ENCODE results near the gene EMX2. TPM values are rescaled to one million over a fixed set of nuclear protein-coding genes. Genes with fewer than 3 reads are reported as not detected.

The EMX2 gene
- total RNA-seq, 1 donor from 2014 or later: 22.7 TPM

GRCh38 chr10:117539903-117540639, 2.5 kb upstream of the EMX2 start:
- peak overlapping the region; percentile 95 for H3K4me2 ChIP-seq
- no peak for TF ChIP-seq EZH2 (IDR thresholded peaks at IDR 0.05)

GRCh38 chr10:117540640-117541404, 1.7 kb upstream of the EMX2 start:
- peak overlapping the region; percentile 83 for H3K4me3 ChIP-seq
- H3K27me3 ChIP-seq: peaks cover 98% of the 10 kb centered on the region
- Mint-ChIP-seq H3K36me3 (peaks cover 4% of the 10 kb centered on the region), H3K27ac (no peak overlapping the region), H3K27me3 (ENCODE audit: insufficient read depth, low read depth) (peaks cover 66% of the 10 kb centered on the region), H3K4me3 (peak overlapping the region; percentile 95), H3K4me1 (peaks cover 35% of the 10 kb centered on the region), H3K9me3 (no peaks in the 10 kb centered on the region)
- H3K36me3 ChIP-seq: no peaks in the 10 kb centered on the region
- no peak overlapping the region for H2AFZ ChIP-seq (replicated peaks)
- peaks cover 35% of the 10 kb centered on the region for H3K4me1 ChIP-seq
- no peak overlapping the region for H3K27ac ChIP-seq
- no peaks in the 10 kb centered on the region for H3K9me3 ChIP-seq (ENCODE audit: low read depth)
- H3F3A ChIP-seq (ENCODE audit: low read depth): peaks cover 34% of the 10 kb centered on the region
- H3K79me2 ChIP-seq (ENCODE audit: low read depth): peaks cover 67% of the 10 kb centered on the region
- DNase-seq (ENCODE audit: low spot score): no peak
- H4K20me1 ChIP-seq (ENCODE audit: low read depth): peaks cover 71% of the 10 kb centered on the region
- H3K4me2 ChIP-seq: peak overlapping the region; percentile 95
- TF ChIP-seq EZH2 (IDR thresholded peaks at IDR 0.05) (no peak), CTCF (IDR thresholded peaks at IDR 0.05) (no peak), EZH2phosphoT487 (IDR thresholded peaks at IDR 0.05) (no peak)
- no peak overlapping the region for H3K9ac ChIP-seq

More at GRCh38 chr10:117539903-117540639, 2.5 kb upstream of the EMX2 start:
- Mint-ChIP-seq H3K36me3 (peaks cover 4% of the 10 kb centered on the region), H3K27ac (no peak overlapping the region), H3K4me1 (peaks cover 35% of the 10 kb centered on the region), H3K4me3 (peak overlapping the region; percentile 95), H3K27me3 (ENCODE audit: insufficient read depth, low read depth) (peaks cover 67% of the 10 kb centered on the region), H3K9me3 (no peaks in the 10 kb centered on the region)
- peaks cover 98% of the 10 kb centered on the region for H3K27me3 ChIP-seq
- H3K36me3 ChIP-seq: no peaks in the 10 kb centered on the region
- H3K27ac ChIP-seq: no peak overlapping the region
- peaks cover 36% of the 10 kb centered on the region for H3K4me1 ChIP-seq
- H3K79me2 ChIP-seq (ENCODE audit: low read depth): peaks cover 60% of the 10 kb centered on the region
- H3K9me3 ChIP-seq (ENCODE audit: low read depth): no peaks in the 10 kb centered on the region
- no peak overlapping the region for H3K9ac ChIP-seq
- H3K4me3 ChIP-seq: peak overlapping the region; percentile 83
- peak; percentile 69 for DNase-seq (ENCODE audit: low spot score)
- H2AFZ ChIP-seq (replicated peaks): no peak overlapping the region
- H4K20me1 ChIP-seq (ENCODE audit: low read depth): peaks cover 73% of the 10 kb centered on the region
- H3F3A ChIP-seq (ENCODE audit: low read depth): peaks cover 34% of the 10 kb centered on the region

GRCh38 chr10:117541405-117541908, 1.1 kb upstream of the EMX2 start:
- no peaks in the 10 kb centered on the region for H3K36me3 ChIP-seq
- DNase-seq (ENCODE audit: low spot score): peak; percentile 90
- peak overlapping the region; percentile 95 for H3K4me2 ChIP-seq
- H3F3A ChIP-seq (ENCODE audit: low read depth): peaks cover 34% of the 10 kb centered on the region
- H3K27ac ChIP-seq: no peak overlapping the region
- peaks cover 35% of the 10 kb centered on the region for H3K4me1 ChIP-seq
- peak overlapping the region; percentile 83 for H3K4me3 ChIP-seq
- H3K4me3 Mint-ChIP-seq: peak overlapping the region; percentile 95
- peak overlapping the region; percentile 86 for H2AFZ ChIP-seq (replicated peaks)
- H3K79me2 ChIP-seq (ENCODE audit: low read depth): peaks cover 74% of the 10 kb centered on the region
- H3K9me3 Mint-ChIP-seq: no peaks in the 10 kb centered on the region
- H3K9ac ChIP-seq: no peak overlapping the region
- peak overlapping the region; percentile 95 for H3K27ac Mint-ChIP-seq
- no peak for TF ChIP-seq CTCF (IDR thresholded peaks at IDR 0.05)
- TF ChIP-seq EZH2phosphoT487 (IDR thresholded peaks at IDR 0.05): no peak
- TF ChIP-seq EZH2 (IDR thresholded peaks at IDR 0.05): no peak
- H3K9me3 ChIP-seq (ENCODE audit: low read depth): no peaks in the 10 kb centered on the region
- H3K36me3 Mint-ChIP-seq: peaks cover 9% of the 10 kb centered on the region
- peaks cover 35% of the 10 kb centered on the region for H3K4me1 Mint-ChIP-seq
- peaks cover 66% of the 10 kb centered on the region for H3K27me3 Mint-ChIP-seq (ENCODE audit: insufficient read depth, low read depth)
- H3K27me3 ChIP-seq: peaks cover 98% of the 10 kb centered on the region
- peaks cover 71% of the 10 kb centered on the region for H4K20me1 ChIP-seq (ENCODE audit: low read depth)

Data from neural progenitor cell (in vitro differentiated cells).